ENCODE data around the gene CLCNKA. TPM values are rescaled to one million over a fixed set of nuclear protein-coding genes. Genes with fewer than 3 reads are reported as not detected.

Gene CLCNKA
- total RNA-seq, 1 donor from 2014 or later: not detected

DNA sequence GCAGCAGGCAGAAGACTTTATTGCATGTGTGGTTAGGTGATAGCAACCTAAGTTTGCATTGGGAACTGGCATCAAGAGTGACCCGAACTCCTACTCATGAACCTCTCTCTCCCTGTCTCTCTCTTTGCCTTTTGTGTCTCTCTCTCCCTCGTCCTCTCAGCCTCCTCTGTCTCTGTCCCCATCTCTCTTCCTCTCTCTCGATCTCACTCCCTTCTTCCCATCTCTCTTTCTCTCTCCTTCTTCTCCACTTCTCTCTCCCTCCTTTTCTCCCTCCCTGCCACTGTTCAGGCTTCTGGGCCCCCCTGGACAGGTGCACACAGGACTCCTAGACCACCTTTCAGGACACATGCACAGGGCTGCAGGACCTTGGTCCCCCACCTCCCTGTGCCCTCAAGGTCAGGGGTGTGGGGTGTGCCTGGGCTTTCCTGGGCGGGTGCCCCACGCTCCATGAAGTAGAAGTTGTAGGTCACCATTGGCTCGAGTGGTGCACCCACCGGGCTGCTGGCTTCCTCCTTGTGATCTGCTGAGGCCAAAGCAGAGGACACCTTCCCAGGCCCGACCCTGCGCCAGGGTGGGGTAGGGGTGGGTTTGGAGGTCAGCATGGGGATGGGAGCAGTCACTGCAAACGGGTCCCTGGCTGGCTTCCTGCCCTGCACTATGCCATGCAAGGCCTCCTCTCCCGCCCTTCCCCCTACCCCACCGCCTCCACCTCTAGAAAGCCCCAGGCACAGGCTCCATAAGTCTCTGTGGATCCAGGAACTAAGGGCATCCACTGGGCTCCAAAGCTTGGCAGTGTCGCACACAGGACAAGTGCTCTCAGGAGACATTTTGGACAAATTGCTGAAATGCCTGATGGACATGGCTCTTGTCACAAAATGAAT lies 32.7 kb upstream of the CLCNKA start:
- Histone ChIP-seq H3K27ac (no peak overlapping the region), H3K9me3 (no peaks in the 10 kb centered on the region), H3K4me3 (no peak overlapping the region), H3K4me1 (no peaks in the 10 kb centered on the region), H3K27me3 (no peaks in the 10 kb centered on the region), H3K36me3 (no peaks in the 10 kb centered on the region)
- peak; percentile 7 for ATAC-seq
- intact Hi-C loops (cut with DNase I): no loop called here
- TF ChIP-seq, protein P1, sequence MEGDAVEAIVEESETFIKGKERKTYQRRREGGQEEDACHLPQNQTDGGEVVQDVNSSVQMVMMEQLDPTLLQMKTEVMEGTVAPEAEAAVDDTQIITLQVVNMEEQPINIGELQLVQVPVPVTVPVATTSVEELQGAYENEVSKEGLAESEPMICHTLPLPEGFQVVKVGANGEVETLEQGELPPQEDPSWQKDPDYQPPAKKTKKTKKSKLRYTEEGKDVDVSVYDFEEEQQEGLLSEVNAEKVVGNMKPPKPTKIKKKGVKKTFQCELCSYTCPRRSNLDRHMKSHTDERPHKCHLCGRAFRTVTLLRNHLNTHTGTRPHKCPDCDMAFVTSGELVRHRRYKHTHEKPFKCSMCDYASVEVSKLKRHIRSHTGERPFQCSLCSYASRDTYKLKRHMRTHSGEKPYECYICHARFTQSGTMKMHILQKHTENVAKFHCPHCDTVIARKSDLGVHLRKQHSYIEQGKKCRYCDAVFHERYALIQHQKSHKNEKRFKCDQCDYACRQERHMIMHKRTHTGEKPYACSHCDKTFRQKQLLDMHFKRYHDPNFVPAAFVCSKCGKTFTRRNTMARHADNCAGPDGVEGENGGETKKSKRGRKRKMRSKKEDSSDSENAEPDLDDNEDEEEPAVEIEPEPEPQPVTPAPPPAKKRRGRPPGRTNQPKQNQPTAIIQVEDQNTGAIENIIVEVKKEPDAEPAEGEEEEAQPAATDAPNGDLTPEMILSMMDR (IDR thresholded peaks at IDR 0.05): no peak
- DNase-seq: no peak

DNA sequence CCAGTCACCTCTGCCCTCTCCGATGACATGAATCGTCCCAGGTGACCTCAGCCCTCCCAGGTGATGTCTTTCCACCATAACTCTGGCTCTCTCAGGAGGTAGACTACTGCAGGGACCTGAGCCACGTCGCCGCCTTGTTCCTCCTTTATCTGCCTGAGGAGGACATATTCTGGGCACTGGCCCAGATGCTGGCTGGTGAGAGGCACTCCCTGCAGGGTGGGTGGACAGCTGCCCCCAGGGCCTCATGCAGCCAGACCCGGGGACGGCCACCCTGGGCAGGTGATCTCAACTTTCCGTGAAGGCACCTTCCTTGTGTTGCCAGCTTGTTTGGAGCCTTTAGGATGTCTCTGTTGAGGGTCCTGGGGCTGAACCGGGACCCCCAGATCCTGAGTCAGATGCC lies 32.1 kb upstream of the CLCNKA start:
- no peaks in the 10 kb centered on the region for H3K36me3 ChIP-seq
- DNase-seq (no peak), ATAC-seq (no peak)
- no peaks in the 10 kb centered on the region for H3K9me3 ChIP-seq
- intact Hi-C loops (cut with DNase I): loop anchor here (10.0 kb wide), 1 partner anchor 175 kb away; no protein-coding TSS in a partner anchor
- no peaks in the 10 kb centered on the region for H3K4me1 ChIP-seq
- no peaks in the 10 kb centered on the region for H3K27me3 ChIP-seq
- TF ChIP-seq, protein P1 (IDR thresholded peaks at IDR 0.05): no peak
- H3K4me3 ChIP-seq: no peak overlapping the region
- no peak overlapping the region for H3K27ac ChIP-seq

DNA sequence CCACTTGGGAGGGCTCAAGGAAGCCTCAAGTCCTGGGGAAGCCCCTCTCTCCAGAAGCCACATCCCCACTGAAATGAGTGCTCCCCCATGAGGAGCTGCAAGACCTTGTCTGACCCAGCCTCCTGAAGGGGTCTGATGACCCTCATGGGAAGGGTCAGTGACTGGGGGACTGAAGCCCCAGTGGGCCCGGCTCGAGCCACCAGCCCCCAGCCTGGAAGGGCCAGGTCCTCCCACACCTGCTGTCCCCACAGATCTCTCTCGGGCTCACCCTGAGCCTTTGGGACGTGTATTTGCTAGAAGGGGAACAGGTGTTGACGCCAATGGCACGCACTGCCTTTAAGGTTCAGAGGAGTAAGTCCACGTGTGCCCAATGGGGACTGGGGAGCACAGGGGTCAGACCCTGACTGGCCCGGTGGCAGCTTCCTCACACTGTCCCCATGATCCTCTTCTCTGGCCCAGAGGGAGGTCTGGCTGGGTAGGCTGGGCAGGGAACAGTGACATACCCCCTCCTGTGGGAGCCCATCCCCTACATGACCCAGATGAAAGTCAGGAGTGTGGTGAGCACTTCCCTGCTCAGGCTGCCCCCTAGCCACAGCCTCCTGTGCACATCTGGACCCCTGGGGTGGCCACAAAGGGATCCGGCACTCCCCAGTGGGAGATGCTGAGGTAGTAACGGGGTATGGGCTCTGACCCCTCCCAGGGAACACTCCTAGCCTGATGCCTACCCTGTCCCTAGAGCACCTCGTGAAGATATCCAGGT lies 30.2 kb upstream of the CLCNKA start:
- H3K27ac ChIP-seq: no peak overlapping the region
- ATAC-seq (no peak), DNase-seq (no peak)
- intact Hi-C loops (cut with DNase I): loop anchor here (10.0 kb wide), 1 partner anchor 177 kb away; no protein-coding TSS in a partner anchor
- H3K9me3 ChIP-seq: no peaks in the 10 kb centered on the region
- TF ChIP-seq, protein P1 (IDR thresholded peaks at IDR 0.05): no peak
- no peaks in the 10 kb centered on the region for H3K4me1 ChIP-seq
- no peaks in the 10 kb centered on the region for H3K36me3 ChIP-seq
- H3K4me3 ChIP-seq: no peak overlapping the region
- H3K27me3 ChIP-seq: no peaks in the 10 kb centered on the region

DNA sequence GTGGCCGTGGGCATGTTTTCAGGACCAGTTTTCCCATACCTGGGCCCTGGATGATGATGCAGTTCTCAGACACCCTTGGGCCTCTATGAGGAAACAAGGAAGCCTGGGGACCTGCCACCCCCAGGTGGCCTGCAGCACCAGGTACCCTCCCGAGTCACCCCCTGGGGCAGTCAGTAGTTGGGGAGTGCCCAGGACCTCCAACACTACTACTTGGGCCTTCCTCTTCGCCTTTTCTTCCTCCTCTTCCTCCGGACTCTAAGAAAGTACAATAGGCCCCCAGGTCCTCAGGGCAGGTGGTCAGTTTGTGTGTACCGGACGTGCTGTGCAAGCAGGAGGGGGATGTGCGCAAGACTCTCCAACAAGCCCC lies 29.7 kb upstream of the CLCNKA start:
- no peak overlapping the region for H3K27ac ChIP-seq
- H3K4me1 ChIP-seq: no peaks in the 10 kb centered on the region
- no peak for ATAC-seq
- H3K4me3 ChIP-seq: no peak overlapping the region
- intact Hi-C loops (cut with DNase I): loop anchor here (10.0 kb wide), 1 partner anchor 177 kb away; no protein-coding TSS in a partner anchor
- no peaks in the 10 kb centered on the region for H3K9me3 ChIP-seq
- no peak for DNase-seq
- no peaks in the 10 kb centered on the region for H3K36me3 ChIP-seq
- TF ChIP-seq, protein P1 (IDR thresholded peaks at IDR 0.05): no peak
- H3K27me3 ChIP-seq: no peaks in the 10 kb centered on the region

DNA sequence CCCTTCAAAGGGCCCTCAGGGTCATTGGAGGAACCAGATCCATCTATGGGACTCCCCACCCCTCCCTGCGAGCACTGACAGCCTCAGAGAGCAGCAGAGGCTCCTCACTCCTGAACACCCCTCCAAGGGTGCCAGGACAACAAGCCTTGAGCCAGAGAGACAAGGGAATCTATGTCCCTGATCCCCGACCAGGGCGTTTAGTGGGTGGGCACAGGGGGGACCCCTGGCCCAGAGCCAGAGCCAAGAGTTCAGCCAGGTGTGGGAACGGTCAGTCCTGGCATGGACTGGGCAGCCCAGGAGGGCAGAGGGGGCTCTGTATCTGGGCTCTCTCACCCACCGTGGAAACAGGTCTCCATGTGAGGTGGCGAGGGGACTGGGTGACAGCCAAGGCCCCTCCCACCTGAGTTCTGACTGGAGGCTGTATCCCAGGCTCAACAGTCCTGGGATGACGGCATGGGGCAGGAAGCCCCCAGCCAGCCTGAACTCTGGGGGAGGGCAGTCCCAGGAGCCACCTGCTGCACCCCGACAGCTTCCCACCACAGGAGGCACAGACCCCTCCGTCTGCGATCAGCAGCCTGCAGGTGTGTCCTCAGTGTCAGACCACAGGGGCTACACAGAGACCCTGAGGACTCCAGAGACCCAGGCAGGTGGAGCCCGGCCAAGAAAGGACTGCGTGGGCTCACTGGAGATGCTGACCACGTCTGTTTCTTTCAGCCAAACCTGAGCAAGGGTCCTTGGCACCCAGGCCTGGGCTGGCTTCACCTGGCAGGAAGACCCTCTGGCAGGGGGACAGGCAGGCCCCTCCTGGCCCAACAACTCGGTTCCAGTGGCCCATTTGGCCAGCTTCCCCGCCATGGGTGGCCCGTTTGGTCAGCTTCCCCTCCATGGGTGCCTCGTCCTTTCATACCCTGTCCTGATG lies 29.0 kb upstream of the CLCNKA start:
- TF ChIP-seq, protein P1 (IDR thresholded peaks at IDR 0.05): no peak

More for the DNA sequence above, 29.0 kb upstream of the CLCNKA start:
- H3K36me3 ChIP-seq: no peaks in the 10 kb centered on the region
- intact Hi-C loops (cut with DNase I): loop anchor here (10.0 kb wide), 1 partner anchor 178 kb away; no protein-coding TSS in a partner anchor
- H3K4me1 ChIP-seq: no peaks in the 10 kb centered on the region
- H3K4me3 ChIP-seq: no peak overlapping the region
- H3K27ac ChIP-seq: no peak overlapping the region
- no peaks in the 10 kb centered on the region for H3K27me3 ChIP-seq
- ATAC-seq (no peak), DNase-seq (no peak)
- H3K9me3 ChIP-seq: no peaks in the 10 kb centered on the region
